NCI-H2107 treated with DMSO at 0.1 percent for 48 hours (cell line): Measurements from ENCODE around the gene MPP1.

Experiments used
- DNase-seq: peaks from one replicate; lab custom pipeline; 2025; ENCODE audit not compliant: unreplicated experiment; lab: John Stamatoyannopoulos, UW

The MPP1 gene

GRCh38 chrX:154813801-154814200, 8.5 kb upstream of the MPP1 start:
- no peak for DNase-seq

GRCh38 chrX:154812341-154813101, 7.2 kb upstream of the MPP1 start:
- no peak for DNase-seq

DNA sequence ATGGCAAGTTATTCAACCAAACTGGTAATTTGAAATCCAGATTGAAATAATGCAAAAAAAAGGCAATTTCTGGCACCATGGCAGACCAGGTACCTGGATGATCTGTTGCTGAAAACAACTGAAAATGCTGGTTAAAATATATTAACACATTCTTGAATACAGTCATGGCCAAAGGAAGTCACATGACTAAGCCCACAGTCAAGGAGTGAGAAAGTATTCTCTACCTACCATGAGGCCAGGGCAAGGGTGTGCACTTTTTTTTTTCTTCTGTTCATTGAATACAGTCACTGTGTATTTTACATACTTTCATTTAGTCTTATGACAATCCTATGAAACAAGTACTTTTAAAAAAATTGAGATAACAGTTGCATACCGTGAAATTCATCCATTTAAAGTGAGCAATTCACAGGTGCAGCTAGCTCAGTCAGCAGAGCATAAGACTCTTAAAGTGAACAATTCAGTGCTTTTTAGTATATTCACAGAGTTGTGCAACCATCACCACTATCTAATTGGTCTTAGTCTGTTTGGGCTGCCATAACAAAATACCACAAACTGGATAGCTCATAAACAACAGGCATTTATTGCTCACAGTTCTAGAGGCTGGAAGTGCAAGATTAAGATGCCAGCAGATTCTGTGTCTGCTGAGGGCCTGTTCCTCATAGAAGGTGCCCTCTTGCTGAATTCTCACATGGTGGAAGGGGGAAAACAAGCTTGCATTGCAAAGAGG, 4.8 kb upstream of the MPP1 start:
- DNase-seq = no peak

DNA sequence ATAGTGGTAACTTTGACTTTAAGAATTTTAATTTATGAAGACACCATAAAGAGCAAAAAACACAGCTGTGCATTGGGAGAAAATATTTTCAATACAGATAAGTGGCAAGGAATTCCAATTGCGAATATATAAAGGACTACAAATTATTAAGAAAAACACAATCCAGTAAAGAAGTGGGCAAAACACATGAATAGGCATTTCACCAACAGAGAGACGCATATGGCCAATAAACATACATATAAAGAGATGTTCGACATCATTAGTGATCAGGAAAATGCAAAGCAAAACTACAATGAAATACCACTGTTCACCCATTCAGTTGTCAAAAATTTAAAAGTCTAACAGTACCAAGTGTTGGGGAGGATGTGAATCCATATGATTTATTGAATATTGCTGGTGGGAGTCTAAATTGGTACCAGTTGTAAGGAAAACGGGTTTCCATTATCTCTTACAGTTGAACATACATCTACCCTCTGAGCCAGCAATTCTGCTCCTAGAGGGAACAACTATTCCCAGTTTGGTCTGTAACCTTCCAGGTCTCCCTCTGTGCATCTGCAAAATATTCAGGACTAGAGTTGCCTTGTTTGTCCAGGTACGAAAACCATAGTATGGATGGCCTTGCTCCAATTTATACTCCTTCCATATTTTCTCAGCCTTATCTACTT, 1.7 kb upstream of the MPP1 start:
- DNase-seq = no peak

DNA sequence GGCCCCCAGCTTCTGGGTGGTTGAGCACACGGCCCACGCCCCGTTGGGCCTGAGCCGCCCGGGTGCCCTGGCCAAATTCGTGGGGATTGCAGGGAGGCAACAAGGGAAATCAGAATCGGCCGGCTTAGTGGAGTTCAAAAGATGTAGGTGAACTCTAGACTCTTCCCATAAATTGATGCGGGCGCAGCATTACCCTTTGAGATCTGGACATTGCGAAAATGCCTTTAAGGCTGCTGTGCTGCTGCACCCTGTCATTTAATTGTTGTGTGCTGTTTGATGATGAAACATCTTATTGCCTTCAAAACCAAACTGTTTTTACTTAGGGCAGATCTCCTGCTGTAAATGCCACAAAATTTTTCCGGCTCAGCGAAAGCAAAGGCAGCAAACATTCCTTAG, 409 bp upstream of the MPP1 start:
- no peak for DNase-seq

DNA sequence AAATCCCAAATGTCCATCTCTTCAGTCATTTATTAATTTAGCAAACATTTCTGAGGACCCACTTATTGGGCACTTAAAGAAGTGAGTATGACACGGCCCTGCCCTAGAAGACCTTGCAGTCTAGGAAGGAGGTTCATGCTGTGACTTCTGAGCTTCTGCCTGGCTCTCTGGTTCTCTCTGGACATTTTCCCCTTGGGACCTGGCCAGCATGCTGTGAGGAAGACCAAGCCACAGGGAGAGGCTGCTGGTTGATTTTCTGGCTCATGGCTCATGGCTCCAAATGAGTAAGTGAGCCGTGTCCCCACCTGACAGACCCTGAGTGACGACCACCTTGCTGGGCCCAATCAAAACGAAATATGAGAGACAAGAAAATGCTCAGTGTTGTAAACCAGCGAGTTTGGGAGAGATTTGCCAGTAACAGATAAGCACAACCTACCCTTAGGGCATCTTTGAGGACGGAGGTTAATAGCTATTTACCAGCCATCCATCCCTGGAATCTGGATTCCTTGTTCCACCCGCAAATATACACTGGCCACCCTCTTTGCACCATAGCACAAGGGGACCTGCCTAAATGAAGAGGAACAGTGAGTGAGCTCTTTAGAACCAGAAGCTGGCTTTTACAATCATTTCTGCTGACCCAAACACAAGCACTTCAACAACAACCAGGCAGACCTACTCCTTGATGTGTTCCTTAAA, 876 bp downstream of the MPP1 start:
- no peak for DNase-seq

DNA sequence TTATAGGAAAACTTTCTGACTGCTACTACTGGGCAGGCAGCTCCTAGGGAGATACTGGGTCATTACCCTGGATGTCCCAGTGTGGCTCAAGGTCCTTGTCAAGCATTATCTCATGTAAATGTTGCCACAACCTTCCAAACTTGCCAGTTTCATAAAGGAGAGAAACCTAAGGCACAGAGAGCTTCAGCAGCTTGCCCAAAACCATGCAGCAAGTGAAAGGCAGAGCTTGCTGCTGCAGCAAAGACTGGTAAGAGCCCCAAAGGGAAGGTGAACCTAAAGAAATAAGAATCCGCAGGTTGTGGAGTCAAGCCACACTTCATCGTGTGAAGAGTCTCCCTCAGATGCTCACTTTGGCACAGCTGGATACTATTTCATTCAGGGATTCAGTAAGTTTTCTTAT, 2.3 kb downstream of the MPP1 start:
- DNase-seq = no peak

GRCh38 chrX:154800478-154801210, 4.6 kb downstream of the MPP1 start:
- DNase-seq = no peak

DNA sequence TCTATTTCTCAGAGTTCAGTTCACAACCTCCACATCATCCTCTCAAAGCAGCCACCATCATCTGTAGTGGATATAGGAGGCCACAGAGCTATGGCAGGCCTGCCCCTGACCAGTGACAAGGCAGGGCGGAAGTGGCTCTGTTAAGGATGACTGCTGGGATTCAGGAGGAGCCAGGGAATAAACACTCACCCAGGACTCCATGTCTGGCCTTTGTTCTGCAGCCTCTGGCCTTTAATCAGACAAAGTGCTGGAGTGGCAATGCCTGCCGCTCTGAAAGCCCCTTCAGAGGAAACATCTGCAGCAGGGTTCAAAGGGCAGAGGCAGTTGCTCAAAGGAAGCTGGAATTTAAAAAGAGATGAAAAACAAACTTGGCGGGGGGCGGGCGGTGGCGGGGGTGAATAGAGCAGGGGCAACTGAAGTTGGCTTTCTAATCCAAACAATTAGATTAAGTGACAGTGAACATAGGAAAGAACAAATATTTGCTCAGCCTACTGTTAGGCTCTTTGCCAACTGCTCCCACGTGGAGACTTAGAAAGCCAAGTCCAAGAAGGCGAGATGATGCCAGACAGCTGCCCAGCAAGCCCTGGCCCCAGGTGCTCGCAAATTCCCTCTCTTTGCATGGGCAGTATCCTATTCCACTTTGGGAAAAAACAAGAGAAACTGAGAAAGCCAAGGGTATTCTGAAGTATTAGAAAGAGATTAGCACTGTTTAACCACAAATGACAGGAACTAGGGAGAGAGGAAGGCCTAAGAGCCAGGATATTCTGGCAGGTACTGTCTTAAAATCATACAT, 5.5 kb downstream of the MPP1 start:
- DNase-seq = peak; percentile 90

GRCh38 chrX:154797006-154797405, 8.3 kb downstream of the MPP1 start:
- no peak for DNase-seq

DNA sequence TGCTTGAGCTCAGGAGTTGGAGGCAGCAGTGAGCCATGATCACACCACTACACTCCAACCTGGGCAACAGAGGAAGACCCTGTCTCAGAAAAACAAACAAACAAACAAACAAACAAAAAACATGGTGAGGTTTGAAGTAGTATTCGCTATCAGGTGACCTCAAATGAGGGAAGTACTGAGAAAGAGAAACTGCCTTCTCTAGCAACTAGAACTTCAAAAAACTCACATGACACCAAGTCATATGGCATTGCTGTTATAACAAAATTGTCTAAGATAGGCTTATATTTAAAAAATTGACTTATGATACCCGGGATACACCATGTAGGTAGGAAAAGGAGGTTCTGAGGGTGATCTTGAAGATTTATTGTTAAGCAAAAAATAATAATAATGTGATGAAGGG, 10.3 kb downstream of the MPP1 start:
- no peak for DNase-seq

- DNase-seq = no peak
Observed at GRCh38 chrX:154793084-154793795, 12.0 kb downstream of the MPP1 start.

DNA sequence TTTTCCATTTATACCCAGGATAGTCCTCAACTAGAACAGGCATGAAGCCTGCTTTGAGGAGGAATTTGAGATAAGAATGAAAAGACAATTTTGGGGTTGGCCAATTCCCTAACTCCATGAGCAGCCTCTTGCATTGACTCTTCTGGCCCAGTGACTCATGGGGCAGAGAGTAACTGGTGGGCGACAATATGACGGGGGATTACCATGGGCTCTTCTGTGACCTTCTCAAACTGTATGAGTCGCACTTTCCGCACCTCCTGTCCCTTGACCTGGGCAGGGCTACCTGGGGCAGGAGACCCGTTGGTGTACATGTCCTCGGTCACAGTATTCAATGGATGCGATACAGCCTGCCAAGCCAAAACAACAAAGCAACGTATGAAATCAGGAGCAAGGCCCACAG, 13.3 kb downstream of the MPP1 start:
- DNase-seq = no peak

DNA sequence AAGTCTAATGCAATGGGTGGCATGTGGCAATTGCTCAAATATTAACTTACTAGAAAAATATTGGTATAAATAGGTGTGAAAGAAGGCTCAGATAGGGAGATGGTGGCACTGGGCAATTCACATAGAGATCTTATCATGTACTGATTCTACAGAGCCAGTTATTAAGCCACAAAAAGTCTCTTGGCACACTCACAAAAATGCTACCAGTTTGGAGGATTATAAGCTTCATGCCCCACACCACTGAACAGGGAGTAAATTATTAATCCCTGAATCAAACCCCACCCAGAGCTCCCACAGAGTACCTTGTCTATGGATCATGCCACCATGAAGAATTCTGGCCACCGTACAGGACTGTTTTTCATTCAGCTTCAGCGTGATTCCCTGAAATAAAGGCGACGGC, 13.8 kb downstream of the MPP1 start:
- no peak for DNase-seq

- DNase-seq = no peak
Observed at GRCh38 chrX:154785716-154786115, 19.6 kb downstream of the MPP1 start.

DNA sequence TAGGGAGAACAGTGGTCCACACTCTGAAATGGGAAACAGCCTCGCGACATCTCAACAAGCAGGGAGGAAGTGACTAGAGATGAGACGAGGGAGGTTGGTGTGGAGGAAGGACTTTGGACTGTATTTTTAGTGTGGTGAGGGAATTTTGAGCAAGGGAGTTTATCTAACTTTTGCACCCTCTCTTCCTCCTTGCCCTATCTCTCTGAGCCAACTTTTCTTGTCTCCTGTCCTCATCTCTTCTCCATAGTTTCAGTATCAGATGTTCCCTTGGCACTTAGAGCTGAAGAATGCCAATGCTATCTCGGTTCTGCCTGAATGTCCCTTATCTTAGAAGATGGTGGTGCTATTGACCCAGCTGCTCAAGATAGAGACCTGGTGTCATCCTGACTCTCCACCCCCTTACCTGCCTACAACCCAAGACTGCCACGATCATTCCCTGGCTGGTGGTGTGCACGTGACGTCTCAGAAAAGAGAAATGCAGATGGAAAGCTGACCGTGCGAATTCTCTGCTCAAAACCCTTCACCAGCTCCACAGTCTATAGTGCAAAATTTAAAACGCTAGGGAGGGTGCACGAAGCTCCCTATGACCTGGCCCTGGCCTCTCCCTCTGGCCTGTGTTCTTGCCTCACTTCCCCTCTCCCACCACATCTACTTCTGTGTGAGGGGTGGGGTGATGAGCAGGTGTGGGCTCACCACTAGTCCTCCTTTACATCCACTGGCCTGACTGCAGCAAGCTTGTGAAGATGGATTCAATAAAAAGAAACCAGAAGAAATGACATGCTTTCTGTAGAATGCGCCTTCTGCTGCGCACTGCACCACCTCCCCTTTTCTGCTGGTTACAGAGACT, 20.9 kb downstream of the MPP1 start:
- DNase-seq = no peak

DNA sequence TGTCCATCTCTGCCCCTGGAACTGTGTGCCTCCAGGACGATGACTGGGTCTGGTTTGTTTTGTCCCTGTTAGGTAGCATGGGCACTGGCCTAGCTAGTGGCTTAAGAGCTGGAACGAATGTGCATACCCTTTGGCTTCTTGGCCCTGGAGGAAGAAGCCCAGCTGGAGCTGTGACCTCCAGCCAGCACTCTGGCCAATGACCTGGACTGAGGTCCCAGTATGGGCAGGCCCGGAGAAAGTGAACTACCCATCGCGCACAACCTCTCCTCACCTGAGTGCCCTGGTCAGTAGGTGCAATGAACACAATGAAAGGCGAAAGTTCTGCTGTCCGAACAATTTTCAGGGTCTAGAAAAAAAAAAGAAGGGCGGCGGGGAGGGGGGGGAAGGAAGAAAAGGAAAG, 24.3 kb downstream of the MPP1 start:
- DNase-seq = no peak

DNA sequence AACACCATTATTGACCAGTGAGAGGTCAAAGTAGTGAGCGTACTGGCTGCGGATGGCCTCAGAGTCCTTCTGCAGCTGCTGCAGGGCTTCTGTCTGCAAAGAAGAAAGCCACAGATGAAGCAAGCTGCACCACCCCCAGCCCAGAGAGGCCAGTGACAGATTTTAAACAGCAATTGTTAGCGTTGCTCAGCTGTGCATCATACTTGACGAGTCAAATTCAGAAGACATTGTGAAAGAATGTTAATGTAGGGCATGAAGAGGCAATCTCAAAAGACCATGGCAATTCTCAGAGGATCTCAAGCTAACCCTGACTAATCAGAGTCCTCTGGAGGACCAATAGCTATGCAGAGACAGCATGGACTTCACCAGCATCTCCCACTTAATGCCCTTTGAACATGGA, 26.0 kb downstream of the MPP1 start:
- DNase-seq = no peak

GRCh38 chrX:154776753-154777152, 28.5 kb downstream of the MPP1 start:
- DNase-seq = no peak
